ENCODE data around the gene LMOD1.

DNA sequence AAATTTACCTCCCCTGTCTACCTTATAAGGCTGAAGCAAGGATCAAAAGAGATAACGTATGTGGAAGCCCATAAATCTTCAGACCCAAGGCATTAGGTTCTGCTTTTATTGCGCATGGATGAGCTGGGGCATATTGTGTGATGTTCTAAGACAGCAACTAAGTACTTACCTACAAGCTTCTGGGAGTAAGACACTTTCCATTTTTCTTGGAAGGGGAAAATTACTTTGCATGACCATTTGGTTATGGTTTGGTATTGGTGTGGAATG, 21.1 kb downstream of the LMOD1 start:
- TF ChIP-seq CTCF (IDR thresholded peaks at IDR 0.05; ENCODE audit: low read depth, low read length) (no peak), EZH2phosphoT487 (IDR thresholded peaks at IDR 0.05; ENCODE audit: low read depth) (no peak)
